Skeletal muscle tissue (tissue), 4 donors: ENCODE data around the gene PPFIA1. TPM values are rescaled to one million over a fixed set of nuclear protein-coding genes. Genes with fewer than 3 reads are reported as not detected.
"Not testable (repeated sequence)": the region's sequence is repeated elsewhere in the genome, so short reads cannot be mapped to it uniquely, and the experiment has no call there.

Experiments used
- H3K27ac ChIP-seq: one replicate; pipeline ENCODE4 v1.7.0; 2013; ENCODE audit warnings: mild to moderate bottlenecking, low read depth, low read length, inconsistent platforms
- H3K27me3 ChIP-seq, 3 donors: one replicate each; pipeline ENCODE4 v1.7.0; 2013; ENCODE audit warnings: low read length in 3 of 3; ENCODE audit not compliant: control insufficient read depth in 3 of 3, insufficient read depth in 3 of 3
- H3K36me3 ChIP-seq, 3 donors: one replicate each; pipeline ENCODE4 v1.7.0; 2013; ENCODE audit warnings: low read length in 3 of 3; ENCODE audit not compliant: control insufficient read depth in 3 of 3, insufficient read depth in 3 of 3
- H3K4me1 ChIP-seq, 3 donors: one replicate each; pipeline ENCODE4 v1.7.0; 2013; ENCODE audit warnings: low read length in 3 of 3, mild to moderate bottlenecking in 3 of 3; ENCODE audit not compliant: control insufficient read depth in 3 of 3, insufficient read depth in 3 of 3
- H3K4me3 ChIP-seq, 3 donors: one replicate each; pipeline ENCODE4 v1.7.0; 2013; ENCODE audit warnings: low read length in 3 of 3
- H3K9ac ChIP-seq, 3 donors: one replicate each; pipeline ENCODE4 v1.7.0; 2013; ENCODE audit warnings: low read length in 3 of 3, mild to moderate bottlenecking in 3 of 3, moderate library complexity in 2 of 3, low read depth in 1 of 3
- H3K9me3 ChIP-seq, 3 donors: one replicate each; pipeline ENCODE4 v1.7.0; 2013; ENCODE audit warnings: low read length in 3 of 3; ENCODE audit not compliant: control insufficient read depth in 3 of 3
- total RNA-seq: library from RNA; depleted of rRNA; stranded (reverse); fragments of >200 nt; gene quantifications from one replicate; pipeline ENCODE4 v1.2.3, GENCODE V29; 2014
- donor health status: Osteomylitis.

The PPFIA1 gene
- total RNA-seq, 1 donor from 2014 or later, result 25.6 TPM

DNA sequence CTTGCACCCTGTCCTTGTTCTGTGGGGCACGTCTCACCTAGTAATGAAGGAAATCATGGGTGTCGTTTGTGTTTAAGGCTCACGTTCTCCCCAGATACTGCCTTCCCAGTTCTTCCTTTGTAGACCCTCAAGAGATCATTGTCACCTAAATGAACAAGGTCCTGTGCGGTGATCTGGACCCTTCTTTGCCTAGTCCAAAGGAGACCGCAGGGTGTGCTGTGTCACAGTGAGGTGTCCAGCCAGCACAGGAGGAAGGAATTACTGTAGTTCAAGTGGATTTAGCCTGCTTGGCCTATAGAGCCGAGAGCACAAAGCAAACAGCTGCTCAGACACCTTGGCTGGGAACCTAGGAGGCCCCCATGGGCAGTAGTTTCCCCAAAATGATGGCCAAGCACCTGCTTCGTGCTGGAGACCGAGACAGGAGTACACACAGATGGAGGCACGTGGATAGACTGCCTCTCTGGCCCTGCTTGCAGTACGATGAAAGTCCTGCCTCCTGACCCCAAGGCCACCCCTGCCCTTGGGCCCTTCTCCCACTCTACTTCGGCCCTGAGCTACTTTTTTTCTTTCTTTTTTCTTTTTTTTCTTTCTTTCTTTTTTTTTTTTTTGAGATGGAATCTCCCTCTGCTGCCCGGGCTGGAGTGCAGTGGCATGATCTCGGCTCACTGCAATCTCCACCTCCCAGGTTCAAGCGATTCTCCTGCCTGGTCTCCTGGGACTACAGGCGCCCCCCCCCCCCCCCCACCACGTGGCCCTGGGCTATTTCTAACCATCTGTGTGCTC, 19.4 kb upstream of the PPFIA1 start:
- no peak overlapping the region for H3K9ac ChIP-seq
- H3K4me1 ChIP-seq, result peaks cover 4 to 8% (median 6%) of the 10 kb centered on the region in 3 donors
- no peaks in the 10 kb centered on the region for H3K27me3 ChIP-seq
- no peaks in the 10 kb centered on the region for H3K36me3 ChIP-seq
- H3K9me3 ChIP-seq, result no peaks in the 10 kb centered on the region
- no peak overlapping the region for H3K27ac ChIP-seq
- H3K4me3 ChIP-seq, result no peak overlapping the region

DNA sequence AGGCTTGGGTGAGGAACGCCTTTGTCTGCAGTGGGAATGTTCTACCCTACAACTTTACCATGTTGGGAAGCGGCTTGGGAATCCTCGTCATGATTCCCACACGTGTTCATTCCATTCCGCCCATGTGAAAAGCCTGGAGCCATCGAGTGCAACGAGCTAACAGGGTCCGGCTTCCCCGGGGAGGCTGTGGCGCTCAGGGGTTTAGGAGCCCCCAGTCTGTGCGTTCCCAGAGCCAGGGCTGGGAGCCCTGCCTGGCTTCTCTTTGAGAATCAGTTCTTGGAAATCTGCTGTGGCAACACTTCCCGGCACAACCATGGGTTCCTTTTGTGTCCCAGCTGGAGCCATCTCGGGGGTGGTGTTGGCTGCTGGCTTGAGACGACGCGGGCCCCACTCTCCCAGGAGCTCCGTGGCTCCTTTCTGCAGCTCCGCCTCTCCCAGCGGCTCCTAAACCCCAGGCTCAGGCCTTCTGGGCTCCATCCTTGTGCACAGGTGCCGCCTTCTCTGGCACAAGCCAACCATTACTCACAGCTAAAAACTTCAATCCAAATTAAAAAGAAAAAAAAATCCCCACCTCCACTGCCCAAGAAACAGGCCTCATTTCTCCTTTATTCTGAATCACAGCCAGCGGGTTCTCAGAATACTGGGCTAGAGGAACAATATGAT, 18.7 kb upstream of the PPFIA1 start:
- H3K36me3 ChIP-seq, result no peaks in the 10 kb centered on the region
- H3K27ac ChIP-seq, result no peak overlapping the region
- H3K9me3 ChIP-seq, result no peaks in the 10 kb centered on the region
- H3K27me3 ChIP-seq, result no peaks in the 10 kb centered on the region
- H3K4me1 ChIP-seq, result peaks cover 4 to 8% (median 6%) of the 10 kb centered on the region in 3 donors
- H3K4me3 ChIP-seq, result no peak overlapping the region
- no peak overlapping the region for H3K9ac ChIP-seq

DNA sequence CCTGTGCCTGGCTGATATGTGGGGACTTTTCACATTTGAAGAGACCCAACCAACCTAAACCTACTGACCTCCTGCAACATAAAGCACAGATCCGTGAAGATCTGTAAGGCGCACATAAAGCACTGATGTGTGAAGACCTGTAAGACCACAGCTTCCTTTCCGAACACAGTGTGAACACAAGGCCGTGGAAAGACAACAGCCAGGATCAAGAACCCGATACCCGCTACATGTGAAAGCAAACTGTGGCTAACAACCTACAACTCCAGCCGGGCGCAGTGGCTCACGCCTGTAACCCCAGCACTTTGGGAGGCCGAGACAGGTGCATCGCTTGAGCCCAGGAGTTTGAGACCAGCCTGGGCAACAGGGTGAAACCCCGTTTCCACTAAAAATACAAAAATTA, 17.6 kb upstream of the PPFIA1 start:
- H3K9me3 ChIP-seq, result no peaks in the 10 kb centered on the region
- no peaks in the 10 kb centered on the region for H3K36me3 ChIP-seq
- H3K4me1 ChIP-seq, result peaks cover 0 to 2% (median under 1%) of the 10 kb centered on the region in 3 donors
- H3K4me3 ChIP-seq, result no peak overlapping the region
- no peaks in the 10 kb centered on the region for H3K27me3 ChIP-seq
- H3K9ac ChIP-seq, result no peak overlapping the region
- H3K27ac ChIP-seq, result no peak overlapping the region

DNA sequence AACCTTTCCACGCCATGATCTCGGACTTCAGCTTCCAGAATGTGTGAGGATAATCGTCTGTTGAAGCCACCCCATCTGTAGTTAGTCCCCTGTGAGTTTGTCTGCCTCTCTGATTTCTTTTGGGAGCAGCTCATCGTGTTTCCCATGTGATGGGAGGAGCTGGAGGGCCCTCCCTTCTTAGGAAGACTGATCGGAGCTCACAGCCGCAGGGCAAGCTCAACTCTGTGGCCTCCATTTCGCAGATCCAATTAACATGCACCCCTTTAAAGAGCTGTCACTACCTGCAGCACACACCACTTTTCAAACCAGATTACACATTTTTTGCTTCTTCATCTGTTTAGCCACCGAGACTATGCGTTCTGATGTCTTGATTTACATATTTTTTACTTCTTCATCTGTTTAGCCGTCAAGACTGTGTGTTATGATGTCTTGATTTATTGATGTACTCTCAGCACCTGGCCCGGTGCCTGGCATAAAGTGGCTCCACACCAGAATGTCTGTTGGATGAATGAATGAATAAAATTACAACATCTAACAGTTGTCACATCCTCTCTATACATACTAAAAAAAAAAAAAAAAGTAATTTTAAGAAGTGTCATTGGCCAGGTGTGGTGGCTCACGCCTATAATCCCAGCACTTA, 14.9 kb upstream of the PPFIA1 start:
- Histone ChIP-seq H3K36me3 (no peaks in the 10 kb centered on the region), H3K4me3 (no peak overlapping the region), H3K27ac (no peak overlapping the region), H3K4me1 (peaks cover 0 to 2% (median 0%) of the 10 kb centered on the region in 3 donors), H3K9me3 (no peaks in the 10 kb centered on the region), H3K9ac (no peak overlapping the region), H3K27me3 (no peaks in the 10 kb centered on the region)

DNA sequence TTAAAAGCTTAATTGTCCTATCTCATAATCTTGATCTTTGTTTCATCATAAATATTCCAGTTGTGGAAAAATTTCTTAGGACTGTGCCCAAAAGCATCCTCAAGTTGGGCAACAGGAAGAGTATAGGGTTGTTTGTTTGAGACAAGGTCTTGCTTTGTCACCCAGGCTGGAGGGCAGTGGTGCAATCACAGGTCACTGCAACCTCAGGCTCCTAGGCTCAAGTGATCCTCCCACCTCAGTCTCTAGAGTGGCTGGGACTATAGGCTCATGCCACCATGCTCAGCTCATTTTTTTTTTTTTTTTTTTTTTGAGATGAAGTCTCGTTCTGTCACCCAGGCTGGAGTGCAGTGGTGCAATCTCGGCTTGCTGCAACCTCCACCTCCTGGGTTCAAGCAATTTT, 11.4 kb upstream of the PPFIA1 start:
- not testable (repeated sequence) for H3K4me3 ChIP-seq, H3K27ac ChIP-seq, H3K9ac ChIP-seq, H3K9me3 ChIP-seq, H3K4me1 ChIP-seq, H3K27me3 ChIP-seq, H3K36me3 ChIP-seq

DNA sequence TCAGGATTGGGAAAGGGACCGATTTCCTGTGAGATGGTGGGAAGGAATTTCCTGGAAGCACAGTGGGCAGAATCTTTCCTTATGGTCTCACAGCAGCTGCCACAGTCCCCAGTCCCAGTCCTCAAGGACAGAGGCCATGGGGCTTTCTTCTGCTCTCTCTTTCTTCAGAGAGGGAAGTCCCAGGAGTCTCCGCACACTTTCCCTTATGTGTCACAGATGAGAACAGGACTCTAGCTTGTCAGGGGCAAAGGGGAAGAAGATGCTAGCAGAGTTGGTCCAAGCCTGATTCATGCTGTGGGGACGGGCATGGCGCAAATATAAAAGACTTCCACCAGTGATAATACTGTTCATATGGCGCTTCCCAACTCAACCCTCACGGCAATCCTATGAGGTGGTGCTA, 7.5 kb upstream of the PPFIA1 start:
- no peak overlapping the region for H3K27ac ChIP-seq
- no peak overlapping the region for H3K9ac ChIP-seq
- no peaks in the 10 kb centered on the region for H3K9me3 ChIP-seq
- no peaks in the 10 kb centered on the region for H3K36me3 ChIP-seq
- H3K27me3 ChIP-seq, result peaks cover 0 to 7% (median 4%) of the 10 kb centered on the region in 3 donors
- H3K4me3 ChIP-seq, result no peak overlapping the region
- H3K4me1 ChIP-seq, result no peaks in the 10 kb centered on the region

DNA sequence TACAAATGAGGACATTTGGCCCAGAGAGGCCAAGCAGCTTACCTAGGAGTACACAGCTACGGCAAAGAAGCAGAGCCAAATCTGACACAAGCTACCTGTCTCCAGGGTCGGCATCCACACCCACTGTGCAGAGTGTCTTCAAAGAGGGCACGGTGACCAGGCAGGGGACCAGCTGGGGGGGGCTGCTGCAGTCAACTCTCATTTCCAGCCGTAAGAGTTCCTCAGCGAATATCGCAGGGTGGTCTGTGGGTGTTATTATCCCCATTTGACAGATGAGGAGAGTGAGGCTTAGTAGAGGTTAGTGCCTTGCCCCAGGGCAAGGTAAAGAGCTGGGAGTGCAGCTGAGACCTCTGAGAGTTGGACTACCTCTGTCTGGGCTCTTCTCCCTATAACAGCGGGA, 7.1 kb upstream of the PPFIA1 start:
- H3K4me1 ChIP-seq, result no peaks in the 10 kb centered on the region
- no peaks in the 10 kb centered on the region for H3K36me3 ChIP-seq
- no peaks in the 10 kb centered on the region for H3K9me3 ChIP-seq
- H3K9ac ChIP-seq, result no peak overlapping the region
- H3K4me3 ChIP-seq, result no peak overlapping the region
- H3K27me3 ChIP-seq, result peaks cover 0 to 7% (median 4%) of the 10 kb centered on the region in 3 donors
- H3K27ac ChIP-seq, result no peak overlapping the region

DNA sequence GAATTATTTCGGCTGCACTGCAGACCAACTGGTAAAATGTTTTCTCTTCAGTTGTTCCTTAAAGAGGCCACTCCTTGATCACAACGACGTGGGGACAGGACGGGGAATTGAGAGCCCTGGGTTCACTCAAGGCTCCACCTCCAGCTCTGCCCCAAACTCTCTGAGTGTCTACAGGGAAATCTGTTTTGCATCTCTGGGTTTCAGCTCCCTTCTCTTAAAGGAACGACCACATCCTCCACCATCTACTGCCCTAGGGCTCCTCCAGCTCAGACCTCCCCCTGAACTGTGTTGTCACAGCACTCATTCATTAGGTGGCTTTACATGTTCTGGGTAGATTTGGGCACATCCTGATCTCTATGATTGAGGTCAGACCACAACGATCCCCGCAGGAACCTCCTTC, 5.1 kb upstream of the PPFIA1 start:
- Histone ChIP-seq H3K9me3 (no peaks in the 10 kb centered on the region), H3K4me1 (peaks cover 6 to 7% (median 6%) of the 10 kb centered on the region in 3 donors), H3K36me3 (no peaks in the 10 kb centered on the region), H3K9ac (no peak overlapping the region), H3K4me3 (no peak overlapping the region), H3K27me3 (peaks cover 0 to 10% (median 10%) of the 10 kb centered on the region in 3 donors), H3K27ac (no peak overlapping the region)

DNA sequence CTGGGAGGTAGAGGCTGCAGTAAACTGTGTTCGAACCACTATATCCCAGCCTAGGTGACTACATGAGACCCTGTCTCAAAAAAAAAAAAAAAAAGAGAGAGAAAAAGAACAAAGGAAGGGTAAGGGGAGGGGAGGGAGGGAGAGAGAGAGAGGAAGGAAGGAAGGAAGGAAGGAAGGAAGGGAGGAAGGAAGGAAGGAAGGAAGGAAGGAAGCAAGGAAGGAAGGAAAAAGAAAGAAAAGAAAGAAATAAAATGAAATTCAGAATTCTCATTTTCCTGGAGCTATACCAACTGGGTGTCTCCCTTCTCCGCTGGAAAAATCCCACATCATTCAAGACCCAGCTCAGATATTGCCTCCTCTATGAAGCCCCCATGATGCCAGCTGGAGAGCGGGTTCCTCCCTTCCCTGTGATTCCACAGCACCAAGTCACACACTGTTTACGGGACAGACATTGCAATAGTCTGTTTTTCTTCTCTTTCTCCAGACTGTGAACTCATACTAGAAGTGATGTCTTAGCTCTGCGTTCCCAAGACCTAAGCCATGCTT, 3.0 kb upstream of the PPFIA1 start:
- Histone ChIP-seq H3K4me1 (peaks cover 13 to 17% (median 16%) of the 10 kb centered on the region in 3 donors), H3K9ac (no peak overlapping the region), H3K27me3 (peaks cover 0 to 10% (median 10%) of the 10 kb centered on the region in 3 donors), H3K9me3 (no peaks in the 10 kb centered on the region), H3K4me3 (no peak overlapping the region), H3K36me3 (peaks cover under 1 to 6% (median 2%) of the 10 kb centered on the region in 3 donors), H3K27ac (no peak overlapping the region)
